A549 (cell line): Measurements from ENCODE around the gene BAIAP2L1. TPM values are rescaled to one million over a fixed set of nuclear protein-coding genes. Genes with fewer than 3 reads are reported as not detected.
"Not testable (repeated sequence)": the region's sequence is repeated elsewhere in the genome, so short reads cannot be mapped to it uniquely, and the experiment has no call there.

Experiments
- ATAC-seq, 2 experiments: fragments of 200-7000 bp in 1 of 2; fragments of >200 bp in 1 of 2; cut with Nextera tagmentation in 1 of 2; cut with Tn5 transposase in 1 of 2; 3 replicates each; pipeline versions ENCODE4 v1.8.0 to v1.9.1; 2018 to 2020; ENCODE audit warnings: mild to moderate bottlenecking in 1 of 2, moderate library complexity in 1 of 2
- CTCF ChIA-PET: fragments of 300-600 bp; sonication (Branson Sonifier 250); formaldehyde crosslinking; extraction: SDS; loops from one replicate; lab custom pipeline; 2021; ENCODE audit warnings: antibody characterized with exemption, inconsistent platforms; lab: Yijun Ruan, JAX
- POLR2A ChIA-PET: fragments of 350-600 bp; formaldehyde crosslinking; extraction: SDS; loops from one replicate; lab custom pipeline; 2021; ENCODE audit warnings: antibody characterized with exemption, inconsistent platforms; lab: Yijun Ruan, JAX
- DNase-seq, 2 experiments: peaks; one replicate each; pipeline versions ENCODE4 v3.0.0 to v3.0.0-alpha.2; 2011 to 2016; ENCODE audit warnings: low read depth in 1 of 2, low spot score in 1 of 2
- FAIRE-seq: peaks from 2 replicates; lab custom pipeline; 2011; peaks lifted over from hg19 to GRCh38; lab: Jason Lieb, UNC
- H3K27ac ChIP-seq, 2 experiments: fragments of >200 bp; sonication (Bioruptor Twin); formaldehyde crosslinking; 3 replicates each; pipeline ENCODE4 v1.5.1; 2016 to 2017
- H3K4me1 ChIP-seq: fragments of >200 bp; sonication (Bioruptor Twin); formaldehyde crosslinking; 3 replicates; pipeline ENCODE4 v1.6.1; 2016
- H3K4me2 ChIP-seq: fragments of >200 bp; sonication (Bioruptor Twin); formaldehyde crosslinking; 3 replicates; pipeline ENCODE4 v1.6.1; 2016
- H3K4me3 ChIP-seq: fragments of >200 bp; sonication (Bioruptor Twin); formaldehyde crosslinking; 3 replicates; pipeline ENCODE4 v1.5.1; 2016
- H3K9me3 ChIP-seq: fragments of >200 bp; sonication (Bioruptor Twin); formaldehyde crosslinking; 3 replicates; pipeline ENCODE4 v1.6.1; 2016
- BHLHE40 ChIP-seq: IDR thresholded peaks from 2 replicates; pipeline ENCODE4 v1.6.1; 2012; ENCODE audit warnings: low read depth, low read length, inconsistent platforms
- CEBPB ChIP-seq, 2 experiments: fragments of >200 bp in 1 of 2; sonication (Bioruptor Twin) in 1 of 2; formaldehyde crosslinking in 1 of 2; IDR thresholded peaks; 2 replicates each; pipeline ENCODE4 v1.6.1; 2012 to 2016
- CHD2 ChIP-seq: fragments of 150-350 bp; IDR thresholded peaks from 2 replicates; pipeline ENCODE4 v1.6.1; 2014; ENCODE audit warnings: low read length; ENCODE audit not compliant: partially characterized antibody
- FOSL2 ChIP-seq, 2 experiments: fragments of 450-650 bp in 1 of 2; fragments of >200 bp in 1 of 2; sonication (Bioruptor Twin) in 1 of 2; formaldehyde crosslinking; IDR thresholded peaks; 2 replicates each; pipeline versions ENCODE4 v1.5.0 to v1.6.1; 2016 to 2020; ENCODE audit warnings: mild to moderate bottlenecking in 1 of 2, moderate library complexity in 1 of 2
- HDAC2 ChIP-seq: fragments of 200-600 bp; sonication (generic); IDR thresholded peaks from 2 replicates; pipeline ENCODE4 v1.6.1; 2016
- HOXB13 ChIP-seq: fragments of 250-450 bp; sonication (Bioruptor Pico); IDR thresholded peaks from 2 replicates; pipeline ENCODE4 v1.5.0; 2020; ENCODE audit warnings: low read depth, mild to moderate bottlenecking, moderate library complexity
- KDM1A ChIP-seq: fragments of 200-600 bp; sonication (generic); IDR thresholded peaks from 2 replicates; pipeline ENCODE4 v1.6.1; 2016; ENCODE audit warnings: low read depth, mild to moderate bottlenecking
- MYC ChIP-seq: IDR thresholded peaks from 2 replicates; pipeline ENCODE4 v1.6.1; 2012; ENCODE audit warnings: mild to moderate bottlenecking, inconsistent platforms, low read length, improper control_type of control experiment, borderline replicate concordance
- TFCP2L1 ChIP-seq: fragments of 250-450 bp; sonication (Bioruptor Pico); IDR thresholded peaks from 2 replicates; pipeline ENCODE4 v1.5.0; 2021; ENCODE audit warnings: mild to moderate bottlenecking
- TP53 ChIP-seq: fragments of 250-450 bp; sonication (Bioruptor Pico); IDR thresholded peaks from 2 replicates; pipeline ENCODE4 v1.5.0; 2021; ENCODE audit warnings: mild to moderate bottlenecking, moderate library complexity
- ZC3H11A ChIP-seq: fragments of 450-650 bp; IDR thresholded peaks from 2 replicates; pipeline ENCODE4 v1.6.1; 2014; ENCODE audit warnings: antibody characterized with exemption, mild to moderate bottlenecking
- WGBS: methylation state at CpG from one replicate; pipeline ENCODE4 v1.1.6; 2017; ENCODE audit errors: missing lambda C conversion rate; 5-methylcytosine and 5-hydroxymethylcytosine counted together
- polyA plus RNA-seq, 4 experiments: library from polyadenylated mRNA; depleted of rRNA in 3 of 4; stranded (reverse); fragments of >200 nt; fragmentation: RNase III in 1 of 4; extraction: RNeasy Plus Mini Kit Qiagen cat#74134 plus additional on column Dnase treatment in 1 of 4; gene quantifications; 2 replicates in 3 of 4; 3 replicates in 1 of 4; pipeline ENCODE4 v1.2.3, GENCODE V29; 2011 to 2017
- TF ChIP-seq, protein P1 (sequence below): fragments of 450-650 bp; IDR thresholded peaks from 2 replicates; pipeline ENCODE4 v1.6.1; 2014; ENCODE audit warnings: antibody characterized with exemption
- TF ChIP-seq, protein P2 (sequence below): fragments of 250-450 bp; sonication (Bioruptor Pico); IDR thresholded peaks from 2 replicates; pipeline ENCODE4 v1.5.0; 2021; ENCODE audit warnings: mild to moderate bottlenecking, moderate library complexity, borderline replicate concordance
- TF ChIP-seq, protein P3 (sequence below): fragments of 200-600 bp; sonication (generic); IDR thresholded peaks from 2 replicates; pipeline ENCODE4 v1.6.1; 2016; ENCODE audit warnings: antibody characterized with exemption, mild to moderate bottlenecking, moderate library complexity

The BAIAP2L1 gene
- polyA plus RNA-seq, 2 of the 4 experiments (the other 2 are of a cell fraction), result 39.4 to 89.3 TPM

DNA sequence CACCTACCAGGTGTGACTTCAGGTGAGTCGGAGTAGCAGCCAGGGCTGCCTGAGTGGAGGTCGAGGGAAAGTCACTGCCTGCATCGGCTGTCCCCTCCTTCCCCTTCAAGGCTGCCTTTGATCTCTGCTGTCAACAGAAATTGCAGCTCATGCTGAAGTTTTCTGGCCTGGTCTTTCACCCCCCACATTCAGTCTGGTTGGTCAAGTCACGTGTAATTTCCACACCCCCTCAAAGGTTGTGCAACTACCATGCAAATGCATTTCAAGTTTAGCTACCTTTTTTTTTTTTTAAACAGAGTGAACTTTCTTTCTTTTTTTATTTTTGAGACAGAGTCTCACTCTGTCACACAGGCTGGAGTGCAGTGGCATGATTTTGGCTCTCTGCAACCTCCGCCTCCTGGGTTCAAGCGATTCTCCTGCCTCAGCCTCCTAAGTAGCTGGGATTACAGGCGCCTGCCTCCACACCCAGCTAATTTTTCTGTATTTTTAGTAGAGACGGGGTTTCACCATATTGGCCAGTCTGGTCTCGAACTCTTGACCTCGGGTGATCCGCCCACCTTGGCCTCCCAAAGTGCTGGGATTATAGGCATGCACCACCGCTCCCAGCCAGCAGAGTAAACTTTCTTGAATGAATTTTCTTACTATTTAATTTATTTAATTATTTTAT is 16.8 kb upstream of the BAIAP2L1 start:
- peak; percentile 82 to 88; a peak in 3 of 4 replicates for TF ChIP-seq CEBPB (IDR thresholded peaks at IDR 0.05)
- peak; percentile 55 for TF ChIP-seq BHLHE40
- TF ChIP-seq, protein P1, sequence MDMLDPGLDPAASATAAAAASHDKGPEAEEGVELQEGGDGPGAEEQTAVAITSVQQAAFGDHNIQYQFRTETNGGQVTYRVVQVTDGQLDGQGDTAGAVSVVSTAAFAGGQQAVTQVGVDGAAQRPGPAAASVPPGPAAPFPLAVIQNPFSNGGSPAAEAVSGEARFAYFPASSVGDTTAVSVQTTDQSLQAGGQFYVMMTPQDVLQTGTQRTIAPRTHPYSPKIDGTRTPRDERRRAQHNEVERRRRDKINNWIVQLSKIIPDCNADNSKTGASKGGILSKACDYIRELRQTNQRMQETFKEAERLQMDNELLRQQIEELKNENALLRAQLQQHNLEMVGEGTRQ, result 0 out of 2 replicates have a peak, but pooled peaks have one; percentile 4
- H3K4me3 ChIP-seq, H3K9me3 ChIP-seq, ATAC-seq, FAIRE-seq: not testable (repeated sequence)
- Histone ChIP-seq H3K4me2 (peak overlapping the region; percentile 63), H3K27ac (peak overlapping the region; percentile 85 to 90), H3K4me1 (peaks cover 43% of the 10 kb centered on the region)
- peak in 1 of 2 experiments; percentile 73 for DNase-seq
- POLR2A ChIA-PET, result interaction anchor here (0.6 to 2.7 kb wide), 3 partner anchors 17 to 86 kb away, joined by 3 to 18 read pairs (median 8); partner anchors contain the start of gene BAIAP2L1
- 55% methylated on average over 12 of the region's 12 CpGs for WGBS
- CTCF ChIA-PET, result interaction anchor here (0.5 to 11.5 kb wide), 11 partner anchors 12 to 461 kb away, joined by 3 to 192 read pairs (median 4); partner anchors contain the start of genes BAIAP2L1 and TRRAP

DNA sequence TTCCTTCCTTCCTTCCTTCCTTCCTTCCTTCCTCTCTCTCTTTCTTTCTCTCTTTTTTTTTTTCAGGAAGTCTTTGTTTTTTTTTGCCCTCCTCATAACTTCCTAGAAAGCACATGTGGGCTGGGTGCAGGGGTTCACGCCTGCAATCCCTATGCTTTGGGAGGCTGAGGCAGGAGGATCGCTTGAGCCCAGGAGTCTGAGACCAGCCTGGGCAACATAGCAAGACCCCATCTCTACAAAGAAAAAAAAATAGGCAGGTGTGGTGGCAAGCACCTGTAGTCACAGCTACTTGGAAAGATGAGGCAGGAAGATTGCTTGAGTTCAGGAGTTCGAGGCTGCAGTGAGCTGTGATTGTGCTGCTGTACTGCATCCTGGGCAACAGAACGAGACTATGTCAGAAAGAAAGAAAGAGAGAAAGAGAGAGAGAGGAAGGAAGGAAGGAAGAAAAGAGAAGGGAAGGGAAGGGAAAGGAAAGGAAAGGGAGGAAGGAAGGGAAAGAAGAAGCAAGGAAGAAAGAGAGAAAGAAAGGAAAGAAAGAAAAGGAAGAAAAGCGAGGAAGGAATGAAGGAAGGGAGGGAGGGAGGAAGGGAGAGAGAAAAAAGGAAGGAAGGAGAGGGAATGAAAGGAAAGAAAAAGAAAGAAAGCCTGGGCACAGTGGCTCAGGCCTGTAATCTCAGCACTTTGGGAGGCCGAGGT is 13.5 kb upstream of the BAIAP2L1 start:
- POLR2A ChIA-PET, result no interaction called here
- Histone ChIP-seq H3K9me3 (no peaks in the 10 kb centered on the region), H3K27ac (peak overlapping the region; percentile 4 to 50; a peak in 4 of 6 replicates), H3K4me3 (no peak overlapping the region), H3K4me1 (peaks cover 52% of the 10 kb centered on the region), H3K4me2 (no peak overlapping the region)
- 82% methylated on average over 6 of the region's 6 CpGs for WGBS
- DNase-seq (no peak), ATAC-seq (no peak), FAIRE-seq (no peak)
- CTCF ChIA-PET, result interaction anchor here (1.1 to 11.5 kb wide), 2 partner anchors 9 to 120 kb away, joined by 3 to 192 read pairs; partner anchors contain the start of gene BAIAP2L1
- TF ChIP-seq CHD2, result no peak
- no peak for TF ChIP-seq TFCP2L1
- TF ChIP-seq TP53 (CRISPR knock-in tag), result no peak
- no peak for TF ChIP-seq FOSL2 (IDR thresholded peaks at IDR 0.05)
- TF ChIP-seq FOSL2 (CRISPR knock-in tag; IDR thresholded peaks at IDR 0.05), result no peak
- TF ChIP-seq HDAC2, result no peak
- TF ChIP-seq, protein P2, sequence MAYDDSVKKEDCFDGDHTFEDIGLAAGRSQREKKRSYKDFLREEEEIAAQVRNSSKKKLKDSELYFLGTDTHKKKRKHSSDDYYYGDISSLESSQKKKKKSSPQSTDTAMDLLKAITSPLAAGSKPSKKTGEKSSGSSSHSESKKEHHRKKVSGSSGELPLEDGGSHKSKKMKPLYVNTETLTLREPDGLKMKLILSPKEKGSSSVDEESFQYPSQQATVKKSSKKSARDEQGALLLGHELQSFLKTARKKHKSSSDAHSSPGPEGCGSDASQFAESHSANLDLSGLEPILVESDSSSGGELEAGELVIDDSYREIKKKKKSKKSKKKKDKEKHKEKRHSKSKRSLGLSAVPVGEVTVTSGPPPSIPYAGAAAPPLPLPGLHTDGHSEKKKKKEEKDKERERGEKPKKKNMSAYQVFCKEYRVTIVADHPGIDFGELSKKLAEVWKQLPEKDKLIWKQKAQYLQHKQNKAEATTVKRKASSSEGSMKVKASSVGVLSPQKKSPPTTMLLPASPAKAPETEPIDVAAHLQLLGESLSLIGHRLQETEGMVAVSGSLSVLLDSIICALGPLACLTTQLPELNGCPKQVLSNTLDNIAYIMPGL, result no peak
- no peak for TF ChIP-seq ZC3H11A
- TF ChIP-seq KDM1A, result no peak
- TF ChIP-seq, protein P3, sequence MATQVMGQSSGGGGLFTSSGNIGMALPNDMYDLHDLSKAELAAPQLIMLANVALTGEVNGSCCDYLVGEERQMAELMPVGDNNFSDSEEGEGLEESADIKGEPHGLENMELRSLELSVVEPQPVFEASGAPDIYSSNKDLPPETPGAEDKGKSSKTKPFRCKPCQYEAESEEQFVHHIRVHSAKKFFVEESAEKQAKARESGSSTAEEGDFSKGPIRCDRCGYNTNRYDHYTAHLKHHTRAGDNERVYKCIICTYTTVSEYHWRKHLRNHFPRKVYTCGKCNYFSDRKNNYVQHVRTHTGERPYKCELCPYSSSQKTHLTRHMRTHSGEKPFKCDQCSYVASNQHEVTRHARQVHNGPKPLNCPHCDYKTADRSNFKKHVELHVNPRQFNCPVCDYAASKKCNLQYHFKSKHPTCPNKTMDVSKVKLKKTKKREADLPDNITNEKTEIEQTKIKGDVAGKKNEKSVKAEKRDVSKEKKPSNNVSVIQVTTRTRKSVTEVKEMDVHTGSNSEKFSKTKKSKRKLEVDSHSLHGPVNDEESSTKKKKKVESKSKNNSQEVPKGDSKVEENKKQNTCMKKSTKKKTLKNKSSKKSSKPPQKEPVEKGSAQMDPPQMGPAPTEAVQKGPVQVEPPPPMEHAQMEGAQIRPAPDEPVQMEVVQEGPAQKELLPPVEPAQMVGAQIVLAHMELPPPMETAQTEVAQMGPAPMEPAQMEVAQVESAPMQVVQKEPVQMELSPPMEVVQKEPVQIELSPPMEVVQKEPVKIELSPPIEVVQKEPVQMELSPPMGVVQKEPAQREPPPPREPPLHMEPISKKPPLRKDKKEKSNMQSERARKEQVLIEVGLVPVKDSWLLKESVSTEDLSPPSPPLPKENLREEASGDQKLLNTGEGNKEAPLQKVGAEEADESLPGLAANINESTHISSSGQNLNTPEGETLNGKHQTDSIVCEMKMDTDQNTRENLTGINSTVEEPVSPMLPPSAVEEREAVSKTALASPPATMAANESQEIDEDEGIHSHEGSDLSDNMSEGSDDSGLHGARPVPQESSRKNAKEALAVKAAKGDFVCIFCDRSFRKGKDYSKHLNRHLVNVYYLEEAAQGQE, result no peak
- TF ChIP-seq, protein P1, result no peak
- no peak for TF ChIP-seq HOXB13 (CRISPR knock-in tag)
- no peak for TF ChIP-seq MYC
